GM19193 (cell line): ENCODE results near the gene DISP1.

Source experiments
- POLR2A ChIP-seq: IDR thresholded peaks from 4 replicates; pipeline ENCODE4 v1.6.1; 2011; ENCODE audit not compliant: insufficient read depth, insufficient read length; ENCODE audit errors: extremely low read depth

The DISP1 gene

GRCh38 chr1:222820171-222820712 is 5.4 kb downstream of the DISP1 start:
- TF ChIP-seq POLR2A = no peak

- no peak for TF ChIP-seq POLR2A
These were observed 6.4 kb downstream of the DISP1 start for GRCh38 chr1:222821239-222821638.

- no peak for TF ChIP-seq POLR2A
These were observed 8.9 kb downstream of the DISP1 start for GRCh38 chr1:222823695-222824094.

GRCh38 chr1:222824641-222825040 is 9.8 kb downstream of the DISP1 start:
- TF ChIP-seq POLR2A = no peak

- no peak for TF ChIP-seq POLR2A
These were observed 14.1 kb downstream of the DISP1 start for GRCh38 chr1:222828939-222829338.

GRCh38 chr1:222829868-222830267 is 15.0 kb downstream of the DISP1 start:
- no peak for TF ChIP-seq POLR2A

GRCh38 chr1:222833356-222833876 is 18.6 kb downstream of the DISP1 start:
- TF ChIP-seq POLR2A = no peak

GRCh38 chr1:222843469-222844410 is 28.9 kb downstream of the DISP1 start:
- no peak for TF ChIP-seq POLR2A

- no peak for TF ChIP-seq POLR2A
These were observed 29.6 kb downstream of the DISP1 start for GRCh38 chr1:222844411-222844779.

- TF ChIP-seq POLR2A = no peak
These were observed 30.9 kb downstream of the DISP1 start for GRCh38 chr1:222845763-222846162.

GRCh38 chr1:222852326-222852725 is 37.5 kb downstream of the DISP1 start:
- TF ChIP-seq POLR2A = no peak

- TF ChIP-seq POLR2A = no peak
These were observed 46.2 kb downstream of the DISP1 start for GRCh38 chr1:222861062-222861461.
